HG03432 (cell line): ENCODE measurements around the gene TMEM9.

Experiments used
- ATAC-seq: cut with Tn5 transposase; IDR thresholded peaks from one replicate; pipeline ENCODE4 v1.9.1; 2021; ENCODE audit warnings: mild to moderate bottlenecking, moderate library complexity; ENCODE audit not compliant: unreplicated experiment

The TMEM9 gene

GRCh38 chr1:201131398-201131797 lies 22.9 kb downstream of the TMEM9 start:
- ATAC-seq = no peak

DNA sequence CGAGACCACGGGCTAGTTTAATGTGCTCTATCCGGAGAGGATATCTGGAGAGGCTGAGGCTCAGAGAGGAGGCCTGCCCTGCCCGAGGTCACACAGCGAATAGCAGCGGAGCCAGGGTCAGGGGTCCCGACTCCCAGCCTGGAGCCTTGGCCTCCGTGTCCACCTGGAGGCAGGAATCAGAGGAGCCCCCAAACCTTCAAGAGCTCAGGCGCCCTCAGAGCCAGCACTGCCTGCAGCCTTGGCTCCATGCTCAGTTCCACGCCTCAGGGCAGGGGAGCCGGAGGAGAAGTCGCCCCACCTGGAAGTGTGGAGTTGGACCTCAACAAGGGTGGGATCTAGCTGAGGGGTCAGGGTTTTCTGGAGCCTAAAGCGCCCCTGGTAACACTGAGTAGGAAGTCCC lies 25.3 kb downstream of the TMEM9 start:
- ATAC-seq = no peak

GRCh38 chr1:201128476-201128875 lies 25.8 kb downstream of the TMEM9 start:
- no peak for ATAC-seq

DNA sequence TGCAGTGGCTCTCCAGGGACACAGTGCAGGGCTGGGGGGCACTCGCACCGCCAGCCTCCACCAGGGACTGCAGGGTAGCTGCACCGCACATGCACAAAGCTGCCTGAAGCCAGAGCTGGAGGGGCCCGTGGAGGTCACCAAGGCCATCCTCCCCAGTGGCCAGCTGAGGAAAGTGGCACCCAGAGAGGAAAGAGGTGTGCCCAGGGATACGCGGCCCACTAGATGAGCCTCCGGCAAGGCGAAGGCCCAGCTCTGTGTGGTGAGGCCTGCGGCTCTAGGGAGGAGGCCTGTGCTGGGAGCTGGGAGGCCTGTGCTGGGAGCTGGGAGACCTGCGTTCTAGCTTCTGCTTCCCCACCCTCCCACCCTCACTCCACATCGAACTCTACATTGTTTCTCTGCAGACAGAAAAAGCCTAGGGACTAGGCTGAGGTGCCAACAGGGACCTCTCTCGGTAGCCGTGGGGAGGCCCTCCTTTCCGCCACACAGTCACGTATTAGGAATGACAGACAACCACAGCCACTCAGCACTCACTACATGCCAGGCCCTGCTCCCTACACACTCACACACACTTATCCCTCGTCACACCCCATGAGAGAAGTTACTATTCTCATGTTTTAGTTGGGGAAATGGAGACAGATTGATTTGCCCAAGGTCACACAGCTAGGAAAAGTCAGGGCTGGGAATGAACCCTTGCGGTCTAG lies 26.4 kb downstream of the TMEM9 start:
- no peak for ATAC-seq

DNA sequence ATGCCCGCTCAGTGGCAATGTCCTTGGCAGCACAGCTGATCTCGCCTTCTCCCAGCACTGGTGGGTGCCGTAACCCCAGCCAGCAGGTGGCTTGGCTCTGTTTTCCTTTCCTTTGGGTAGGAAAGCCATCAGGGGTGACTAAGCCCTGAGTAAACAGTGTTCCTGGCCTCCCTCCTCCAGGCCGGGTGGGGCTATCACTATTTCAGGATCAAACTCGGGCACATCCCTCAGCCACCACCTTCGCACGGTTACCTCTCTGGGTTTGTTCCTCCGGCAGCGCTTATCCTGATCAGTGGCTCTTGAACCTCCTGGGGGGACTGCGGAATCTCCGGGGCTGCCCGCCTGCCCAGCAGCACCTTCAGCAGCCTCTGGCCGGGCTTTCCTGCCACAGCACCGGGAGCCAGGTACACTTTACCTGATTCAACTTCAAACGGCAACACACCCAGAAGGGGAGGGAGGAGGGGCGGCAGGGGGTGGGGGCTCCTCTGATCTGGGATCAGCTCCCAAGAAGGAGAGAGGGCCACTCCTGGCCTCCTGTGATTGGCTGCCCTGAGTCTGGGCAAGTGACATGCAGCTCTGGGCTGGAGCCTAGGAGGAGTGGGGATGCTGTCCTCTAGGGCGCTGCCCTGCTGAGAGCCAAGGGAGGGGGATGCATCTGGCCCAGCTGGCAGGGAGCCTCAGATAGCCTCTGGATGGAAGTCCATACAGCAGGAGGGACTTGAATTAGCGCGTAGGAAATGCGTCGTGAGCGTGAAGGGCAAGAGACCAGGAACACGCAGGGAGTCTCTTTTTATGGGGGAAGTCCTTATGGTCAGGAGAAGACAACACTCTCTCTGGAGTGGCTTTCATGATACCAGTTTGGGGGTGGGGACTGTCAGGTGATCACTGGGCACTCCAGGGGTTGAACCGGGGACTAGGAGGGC lies 27.2 kb downstream of the TMEM9 start, which contains the start of gene ASCL5:
Gene ASCL5 (minus strand): TSS at position 353 of the 923 bp plus-strand sequence. CDS start 11,812 bp downstream, outside the sequence.
- ATAC-seq = no peak

- ATAC-seq = no peak
Observed at GRCh38 chr1:201126463-201126831, 27.8 kb downstream of the TMEM9 start.

DNA sequence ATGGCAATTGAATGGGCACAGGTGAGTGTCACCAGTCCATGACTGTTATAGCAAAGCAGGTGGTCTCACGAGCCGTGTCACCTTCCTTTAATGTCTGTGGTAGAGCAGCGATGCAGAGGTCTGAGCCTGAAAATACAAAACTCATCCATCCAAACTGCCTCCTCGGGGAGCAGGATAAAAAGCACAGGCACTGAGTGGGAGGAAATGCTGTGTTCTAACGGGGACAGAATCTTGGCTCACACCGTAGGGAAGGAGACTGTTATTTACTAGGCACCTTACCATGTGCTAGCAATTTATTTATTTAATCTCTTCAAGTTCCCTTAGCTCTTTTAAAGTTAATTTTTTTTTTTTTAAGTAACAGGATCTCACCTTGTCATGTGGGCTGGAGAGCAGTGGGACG lies 28.5 kb downstream of the TMEM9 start:
- ATAC-seq = no peak

DNA sequence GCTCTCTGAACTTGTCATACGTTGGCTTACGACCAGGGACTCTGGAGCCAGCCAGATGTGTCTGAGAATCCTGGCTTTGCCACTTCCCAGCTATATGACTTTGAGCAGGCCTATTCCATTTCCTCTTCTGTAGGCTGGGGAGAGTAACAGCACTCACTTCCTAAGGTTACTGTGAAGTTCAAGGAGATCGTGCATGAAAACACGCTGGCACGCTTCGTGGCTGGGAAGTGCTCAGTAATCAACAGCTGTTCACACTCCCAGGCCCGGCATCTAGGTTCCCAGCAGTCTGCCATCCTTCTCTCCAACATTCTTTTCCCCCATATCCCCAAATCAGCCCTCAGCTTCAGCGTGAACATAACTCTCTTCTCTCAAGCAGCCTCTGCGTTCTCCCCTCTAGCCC lies 29.3 kb downstream of the TMEM9 start:
- ATAC-seq = no peak

DNA sequence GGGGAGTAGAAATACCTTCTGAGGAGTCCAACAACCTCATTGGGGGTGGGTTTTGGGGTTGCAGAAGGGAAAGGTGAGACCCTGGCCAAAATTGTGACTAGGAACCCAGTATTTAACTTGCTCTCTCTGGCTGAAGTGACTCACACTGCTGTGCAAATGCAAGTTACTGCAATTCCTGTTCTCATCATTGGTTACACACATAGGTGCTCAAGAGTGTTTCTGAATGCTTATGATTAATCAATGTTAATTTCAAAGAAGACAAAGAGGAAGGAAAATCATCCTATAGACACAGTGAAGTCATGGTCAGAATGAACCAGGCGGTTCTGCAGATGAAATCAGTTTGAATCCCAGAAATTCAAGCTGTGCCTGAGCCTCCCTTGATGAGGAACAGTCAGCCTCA lies 30.4 kb downstream of the TMEM9 start:
- no peak for ATAC-seq

GRCh38 chr1:201122321-201122957 lies 31.8 kb downstream of the TMEM9 start:
- no peak for ATAC-seq

DNA sequence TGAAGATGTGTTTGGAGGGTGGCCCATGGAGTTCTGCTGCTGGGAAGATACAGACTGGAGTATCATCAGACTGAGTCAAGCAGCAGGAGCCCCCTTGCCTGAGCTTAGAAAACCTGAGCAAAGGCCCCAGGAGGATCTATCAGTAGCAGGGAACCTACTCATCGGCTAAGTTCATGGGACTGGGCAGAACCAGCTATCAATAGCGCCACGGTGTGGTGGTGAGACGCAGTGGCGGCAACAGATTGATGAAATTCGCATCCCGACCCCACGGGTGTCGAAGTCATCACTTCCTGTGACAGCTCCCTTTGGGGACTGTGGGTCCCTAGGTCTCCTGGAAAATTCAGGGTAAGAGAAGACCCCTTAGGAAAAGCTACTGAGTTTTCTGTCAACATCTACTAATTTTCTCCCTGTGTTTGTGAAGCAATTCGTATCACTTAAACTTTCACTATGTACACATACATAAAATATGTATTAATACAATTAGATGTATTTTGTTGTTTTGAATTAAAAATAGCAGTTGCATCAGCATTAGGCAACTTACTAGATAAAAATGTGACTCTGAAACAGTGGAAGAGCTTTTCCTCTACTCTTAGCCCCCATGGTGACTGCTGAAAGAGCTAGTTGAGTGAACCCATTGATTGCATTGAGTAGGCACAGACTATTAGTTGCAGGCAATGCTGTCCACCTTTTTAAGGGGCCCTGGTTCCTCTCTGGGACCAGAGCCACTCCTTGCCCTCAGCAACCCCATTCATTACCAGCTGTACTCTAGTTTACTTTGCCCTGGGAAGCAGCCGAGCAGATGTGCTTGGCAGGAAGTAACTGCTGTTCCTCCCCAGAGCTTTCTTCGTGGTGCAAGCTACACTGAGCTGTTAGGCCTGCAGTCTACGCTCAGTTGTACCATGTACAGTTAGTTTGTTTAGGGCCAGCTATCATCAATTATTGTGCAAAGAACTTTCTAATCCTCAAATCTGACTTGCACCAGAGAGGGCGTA lies 34.8 kb downstream of the TMEM9 start:
- peak; percentile 55 for ATAC-seq

- no peak for ATAC-seq
Observed at GRCh38 chr1:201116091-201116490, 38.2 kb downstream of the TMEM9 start.

DNA sequence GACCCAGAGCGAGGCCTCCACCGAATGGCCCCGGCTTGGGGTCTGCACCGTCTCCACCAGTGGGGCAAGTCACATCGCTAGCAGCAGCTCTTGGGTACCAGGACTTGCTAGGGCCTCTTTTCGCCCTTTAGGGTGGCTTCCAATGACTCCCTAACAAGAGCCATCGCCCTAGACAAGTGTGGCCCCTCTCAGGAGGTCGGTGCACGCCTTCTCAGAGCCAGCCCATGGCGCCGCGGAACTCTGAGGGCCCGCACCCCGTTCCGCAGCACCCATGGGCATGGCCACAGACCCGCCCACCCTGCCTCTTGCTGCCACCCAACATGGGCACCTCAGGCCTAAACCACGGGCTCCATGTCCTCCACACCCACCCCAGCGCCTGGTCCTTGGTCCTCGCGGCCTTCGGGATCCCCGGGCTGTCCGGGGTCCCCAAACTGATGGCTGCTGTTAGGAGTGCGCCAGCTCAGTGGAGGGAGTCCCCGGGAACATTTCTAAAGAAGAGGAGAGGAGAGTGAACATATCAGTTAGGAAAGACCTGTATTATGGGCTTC lies 38.8 kb downstream of the TMEM9 start:
- ATAC-seq = no peak

DNA sequence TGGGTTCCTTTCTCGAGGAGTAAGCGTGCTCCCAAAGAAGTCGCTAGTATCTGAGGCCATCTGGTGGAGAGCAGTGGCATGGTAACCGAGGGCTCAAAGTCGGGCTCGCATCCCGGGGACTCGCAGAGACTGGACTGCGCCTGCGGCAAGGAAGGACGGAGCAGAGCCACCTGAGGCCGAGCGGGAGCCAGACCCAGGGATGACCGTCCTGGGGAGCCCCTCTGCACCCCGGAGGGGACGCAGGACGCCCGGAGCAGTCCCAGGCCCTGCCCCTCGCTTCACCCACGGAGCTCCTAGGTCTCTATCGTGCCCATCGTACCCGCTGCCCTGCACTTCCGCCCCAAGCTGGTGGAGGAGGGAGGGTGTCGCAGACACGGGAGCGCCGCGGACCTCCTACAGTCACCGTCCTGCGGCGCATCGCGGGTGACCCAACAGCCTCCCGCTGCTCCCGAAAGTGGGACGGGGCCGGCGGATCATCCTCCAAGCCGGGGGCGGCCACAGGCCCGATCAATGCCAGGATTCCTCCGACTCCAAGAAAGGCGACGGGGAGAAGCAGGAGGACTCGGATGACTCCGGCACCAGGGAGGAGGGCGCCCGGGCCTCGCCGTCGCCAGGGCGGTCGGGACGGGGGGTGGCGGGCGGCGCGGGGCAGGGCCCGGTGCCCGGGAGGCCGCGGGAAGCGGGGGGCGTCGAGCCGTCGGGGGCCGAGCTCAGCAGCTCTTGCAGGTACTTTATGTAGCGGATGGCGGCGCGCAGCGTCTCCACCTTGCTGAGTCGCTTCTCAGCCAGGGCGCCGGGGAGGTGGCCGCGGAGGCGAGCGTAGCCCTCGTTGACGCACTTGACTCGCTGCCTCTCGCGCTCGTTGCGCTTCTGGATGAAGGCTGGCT lies 39.8 kb downstream of the TMEM9 start:
- peak; percentile 94 for ATAC-seq

DNA sequence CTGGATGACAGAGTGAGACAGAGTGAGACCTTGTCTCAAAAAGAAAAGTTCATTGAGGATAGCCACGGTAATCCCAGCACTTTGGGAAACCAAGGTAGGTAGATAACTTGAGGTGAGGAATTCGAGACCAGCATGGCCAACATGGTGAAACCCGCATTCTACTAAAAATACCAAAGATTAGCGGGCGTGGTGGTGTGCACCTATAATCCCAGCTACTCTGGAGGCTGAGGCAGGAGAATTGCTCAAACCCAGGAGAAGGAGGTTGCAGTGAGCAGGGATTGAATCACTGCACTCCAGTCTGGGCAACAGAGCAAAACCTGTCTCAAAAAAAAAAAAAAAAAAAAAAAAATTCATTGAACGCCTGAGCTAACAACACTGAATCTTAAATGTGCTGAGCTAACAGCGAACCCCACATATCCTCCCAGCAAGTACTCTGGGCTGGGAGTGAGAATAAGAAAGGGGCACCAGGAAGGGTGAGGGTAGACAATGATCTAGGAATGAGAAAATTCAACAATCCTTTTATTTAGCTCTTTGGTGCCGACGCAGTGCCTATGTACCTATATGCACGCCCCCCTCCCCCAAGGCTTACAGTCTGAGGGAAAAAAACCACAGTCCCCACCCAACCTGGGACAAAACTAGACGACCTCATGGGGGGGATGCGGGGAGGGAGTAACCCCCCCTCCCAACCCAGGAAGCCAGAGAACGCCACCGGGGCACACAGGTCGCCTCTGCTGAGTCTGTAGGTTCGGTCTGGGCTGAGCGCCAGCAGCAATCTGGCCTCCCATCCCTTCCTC lies 40.6 kb downstream of the TMEM9 start:
- ATAC-seq = no peak

GRCh38 chr1:201112926-201113325 lies 41.3 kb downstream of the TMEM9 start:
- ATAC-seq = no peak

- ATAC-seq = no peak
Observed at GRCh38 chr1:201112173-201112731, 42.0 kb downstream of the TMEM9 start, which contains the start of gene CACNA1S. CACNA1S (minus strand) TSS chr1:201112426; CDS start chr1:201112339, 87 bp downstream.

DNA sequence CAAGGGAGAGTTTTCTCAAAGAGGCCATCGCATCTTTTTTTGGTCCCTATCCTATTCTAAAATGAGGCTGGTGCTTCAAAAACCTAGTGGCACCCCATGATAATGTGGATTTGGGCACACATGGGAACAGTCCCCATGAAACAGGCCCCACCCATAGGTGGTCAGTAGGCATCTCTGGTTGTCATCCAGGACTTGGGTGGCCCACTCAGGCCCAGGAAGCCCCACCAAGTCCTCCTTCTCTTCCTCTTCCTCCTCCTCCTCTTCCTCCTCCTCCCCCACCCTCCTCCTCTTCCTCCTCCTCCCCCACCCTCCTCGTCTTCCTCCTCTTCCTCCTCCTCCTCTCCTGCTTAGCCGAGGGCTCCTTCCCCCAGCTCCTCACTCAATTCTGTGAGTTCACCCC lies 42.6 kb downstream of the TMEM9 start:
- no peak for ATAC-seq
